ENCODE results near the gene AKT3.

GRCh38 chr1:243549108-243549507 is 300.9 kb downstream of the AKT3 start:
- TF ChIP-seq POLR2AphosphoS5 (IDR thresholded peaks at IDR 0.05; ENCODE audit: low read depth, low read length): no peak
- TF ChIP-seq POLR2A (IDR thresholded peaks at IDR 0.05; ENCODE audit: low read depth, low read length): no peak
- no peak for TF ChIP-seq TAF1 (IDR thresholded peaks at IDR 0.05; ENCODE audit: low read depth, low read length)

All from GM12891 (cell line).